PC-9 (cell line): ENCODE measurements around the gene CGRRF1.

Experiments
- EZH2 ChIP-seq: fragments of 200-600 bp; sonication (generic); IDR thresholded peaks from 2 replicates; pipeline ENCODE4 v1.8.0; 2017; ENCODE audit warnings: antibody characterized with exemption, low read depth
- TF ChIP-seq, protein P1 (sequence below): fragments of 200-600 bp; sonication (generic); conservative IDR thresholded peaks from 2 replicates; pipeline ENCODE4 v1.6.1; 2017; ENCODE audit warnings: mixed run types, antibody characterized with exemption, mild to moderate bottlenecking, moderate library complexity

GRCh38 chr14:54474232-54474793 is 35.4 kb upstream of the CGRRF1 start:
- TF ChIP-seq, protein P1, sequence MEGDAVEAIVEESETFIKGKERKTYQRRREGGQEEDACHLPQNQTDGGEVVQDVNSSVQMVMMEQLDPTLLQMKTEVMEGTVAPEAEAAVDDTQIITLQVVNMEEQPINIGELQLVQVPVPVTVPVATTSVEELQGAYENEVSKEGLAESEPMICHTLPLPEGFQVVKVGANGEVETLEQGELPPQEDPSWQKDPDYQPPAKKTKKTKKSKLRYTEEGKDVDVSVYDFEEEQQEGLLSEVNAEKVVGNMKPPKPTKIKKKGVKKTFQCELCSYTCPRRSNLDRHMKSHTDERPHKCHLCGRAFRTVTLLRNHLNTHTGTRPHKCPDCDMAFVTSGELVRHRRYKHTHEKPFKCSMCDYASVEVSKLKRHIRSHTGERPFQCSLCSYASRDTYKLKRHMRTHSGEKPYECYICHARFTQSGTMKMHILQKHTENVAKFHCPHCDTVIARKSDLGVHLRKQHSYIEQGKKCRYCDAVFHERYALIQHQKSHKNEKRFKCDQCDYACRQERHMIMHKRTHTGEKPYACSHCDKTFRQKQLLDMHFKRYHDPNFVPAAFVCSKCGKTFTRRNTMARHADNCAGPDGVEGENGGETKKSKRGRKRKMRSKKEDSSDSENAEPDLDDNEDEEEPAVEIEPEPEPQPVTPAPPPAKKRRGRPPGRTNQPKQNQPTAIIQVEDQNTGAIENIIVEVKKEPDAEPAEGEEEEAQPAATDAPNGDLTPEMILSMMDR: no peak
- TF ChIP-seq EZH2: no peak
